Small intestine (tissue), 7 donors: Measurements from ENCODE around the gene DNAAF3. TPM values are rescaled to one million over a fixed set of nuclear protein-coding genes. Genes with fewer than 3 reads are reported as not detected.

ENCODE experiments used
- DNase-seq, 2 donors: peaks; one replicate each; pipeline versions ENCODE4 v3.0.0 to v3.0.0-alpha.2; 2013
- FAIRE-seq: peaks from 2 replicates; lab custom pipeline; 2012; peaks lifted over from hg19 to GRCh38; lab: Jason Lieb, UNC
- H3K27ac ChIP-seq, 3 donors: one replicate each; pipeline ENCODE4 v1.5.1; 2013; ENCODE audit warnings: low read length in 2 of 3, mild to moderate bottlenecking in 2 of 3, control low read depth in 1 of 3, inconsistent platforms in 1 of 3, low read depth in 1 of 3, moderate library complexity in 1 of 3
- H3K27me3 ChIP-seq, 3 donors: one replicate each; pipeline ENCODE4 v1.6.1; 2013; ENCODE audit warnings: low read length in 3 of 3, inconsistent platforms in 1 of 3; ENCODE audit not compliant: control insufficient read depth in 3 of 3, insufficient read depth in 3 of 3
- H3K36me3 ChIP-seq, 3 donors: one replicate each; pipeline ENCODE4 v1.6.1; 2013; ENCODE audit warnings: low read length in 3 of 3, inconsistent platforms in 1 of 3, low read depth in 1 of 3, mild to moderate bottlenecking in 1 of 3, moderate library complexity in 1 of 3; ENCODE audit not compliant: control insufficient read depth in 3 of 3, insufficient read depth in 2 of 3
- H3K4me1 ChIP-seq, 3 donors: one replicate each; pipeline ENCODE4 v1.6.1; 2013; ENCODE audit warnings: low read length in 2 of 3, inconsistent platforms in 1 of 3, low read depth in 1 of 3, mild to moderate bottlenecking in 1 of 3, moderate library complexity in 1 of 3; ENCODE audit not compliant: control insufficient read depth in 3 of 3, insufficient read depth in 2 of 3
- H3K4me3 ChIP-seq, 3 donors: one replicate each; pipeline ENCODE4 v1.5.1; 2013; ENCODE audit warnings: low read length in 3 of 3, control low read depth in 1 of 3, inconsistent platforms in 1 of 3, low read depth in 1 of 3, mild to moderate bottlenecking in 1 of 3, moderate library complexity in 1 of 3
- H3K9me3 ChIP-seq, 2 donors: one replicate each; pipeline ENCODE4 v1.6.1; 2013; ENCODE audit warnings: low read depth in 1 of 2, low read length in 1 of 2; ENCODE audit not compliant: control insufficient read depth in 2 of 2, insufficient read depth in 1 of 2
- WGBS, 3 donors: extraction: QIAGEN DNeasy Blood & Tissue Kit; methylation state at CpG; one replicate each; pipeline ENCODE4 v1.1.7; 2013; 5-methylcytosine and 5-hydroxymethylcytosine counted together
- polyA plus RNA-seq, 4 donors: library from polyadenylated mRNA; stranded (reverse) in 3 of 4; unstranded in 1 of 4; fragments of 200-250 nt in 3 of 4; fragments of 120-200 nt in 1 of 4; gene quantifications; one replicate each; pipeline versions ENCODE4 v1.2.1 to v1.2.3, GENCODE V29; 2013
- donor health status: healthy with polysubstance abuse.
- donor health status: control.
- donor health status: control.
- donor health status: Bipolar disorder and iron deficiency.
- donor health status: healthy.

The DNAAF3 gene
- polyA plus RNA-seq, 4 donors, result 0.62 to 0.64 TPM; not detected in 2

- peaks cover 0 to 83% (median 24%) of the 10 kb centered on the region in 3 donors for H3K36me3 ChIP-seq
- no peak overlapping the region for H3K27ac ChIP-seq
- H3K9me3 ChIP-seq, result no peaks in the 10 kb centered on the region
- H3K4me3 ChIP-seq, result no peak overlapping the region
- 67 to 74% (median 71%) methylated on average over 5 of the region's 5 CpGs for WGBS, 3 donors
- FAIRE-seq (no peak), DNase-seq (no peak)
- H3K27me3 ChIP-seq, result no peaks in the 10 kb centered on the region
- no peaks in the 10 kb centered on the region for H3K4me1 ChIP-seq
These were observed 33.3 kb upstream of the DNAAF3 start for GRCh38 chr19:55199620-55200204.

- DNase-seq (no peak), FAIRE-seq (no peak)
- Histone ChIP-seq H3K4me1 (no peaks in the 10 kb centered on the region), H3K27ac (no peak overlapping the region), H3K9me3 (no peaks in the 10 kb centered on the region), H3K4me3 (no peak overlapping the region), H3K36me3 (peaks cover 0 to 79% (median 23%) of the 10 kb centered on the region in 3 donors), H3K27me3 (no peaks in the 10 kb centered on the region)
- 68 to 77% (median 71%) methylated on average over 5 of the region's 5 CpGs for WGBS, 3 donors
These were observed 32.2 kb upstream of the DNAAF3 start for GRCh38 chr19:55198651-55199050.

GRCh38 chr19:55197528-55197927 lies 31.1 kb upstream of the DNAAF3 start:
- 62 to 80% (median 64%) methylated on average over 4 of the region's 4 CpGs for WGBS, 3 donors
- Histone ChIP-seq H3K27me3 (no peaks in the 10 kb centered on the region), H3K27ac (no peak overlapping the region), H3K36me3 (peaks cover 0 to 78% (median 23%) of the 10 kb centered on the region in 3 donors), H3K4me3 (no peak overlapping the region), H3K4me1 (no peaks in the 10 kb centered on the region), H3K9me3 (no peaks in the 10 kb centered on the region)
- no peak for DNase-seq
- FAIRE-seq, result no peak

GRCh38 chr19:55196803-55197202 lies 30.4 kb upstream of the DNAAF3 start:
- Histone ChIP-seq H3K27me3 (no peaks in the 10 kb centered on the region), H3K9me3 (no peaks in the 10 kb centered on the region), H3K27ac (no peak overlapping the region), H3K36me3 (peaks cover 0 to 73% (median 23%) of the 10 kb centered on the region in 3 donors), H3K4me3 (no peak overlapping the region), H3K4me1 (no peaks in the 10 kb centered on the region)
- 88 to 95% (median 92%) methylated on average over 10 of the region's 10 CpGs for WGBS, 3 donors
- FAIRE-seq (no peak), DNase-seq (no peak)

- peaks cover 0 to 69% (median 16%) of the 10 kb centered on the region in 3 donors for H3K36me3 ChIP-seq
- WGBS, 3 donors, result 82 to 84% (median 84%) methylated on average over 12 of the region's 12 CpGs
- H3K27me3 ChIP-seq, result no peaks in the 10 kb centered on the region
- no peak overlapping the region for H3K4me3 ChIP-seq
- no peak for DNase-seq
- H3K9me3 ChIP-seq, result no peaks in the 10 kb centered on the region
- FAIRE-seq, result no peak
- H3K27ac ChIP-seq, result no peak overlapping the region
- no peaks in the 10 kb centered on the region for H3K4me1 ChIP-seq
These were observed 27.1 kb upstream of the DNAAF3 start for GRCh38 chr19:55193481-55193880.

- Histone ChIP-seq H3K36me3 (peaks cover 0 to 61% (median 4%) of the 10 kb centered on the region in 3 donors), H3K4me3 (no peak overlapping the region), H3K27me3 (no peaks in the 10 kb centered on the region), H3K27ac (no peak overlapping the region), H3K9me3 (no peaks in the 10 kb centered on the region), H3K4me1 (no peaks in the 10 kb centered on the region)
- WGBS, 3 donors, result 74 to 82% (median 78%) methylated on average over 15 of the region's 15 CpGs
- no peak for DNase-seq
- FAIRE-seq, result no peak
These were observed 23.0 kb upstream of the DNAAF3 start for GRCh38 chr19:55189403-55189835.

- 53 to 71% (median 68%) methylated on average over 8 of the region's 8 CpGs for WGBS, 3 donors
- H3K9me3 ChIP-seq, result no peaks in the 10 kb centered on the region
- H3K36me3 ChIP-seq, result peaks cover 0 to 57% (median 0%) of the 10 kb centered on the region in 3 donors
These were observed 22.2 kb upstream of the DNAAF3 start for GRCh38 chr19:55188625-55189024.

GRCh38 chr19:55186080-55186479 lies 19.7 kb upstream of the DNAAF3 start:
- Histone ChIP-seq H3K4me3 (no peak overlapping the region), H3K9me3 (no peaks in the 10 kb centered on the region), H3K4me1 (no peaks in the 10 kb centered on the region), H3K36me3 (peaks cover 0 to 66% (median 3%) of the 10 kb centered on the region in 3 donors), H3K27me3 (no peaks in the 10 kb centered on the region), H3K27ac (no peak overlapping the region)
- DNase-seq (no peak), FAIRE-seq (no peak)
- 81 to 89% (median 82%) methylated on average over 12 of the region's 12 CpGs for WGBS, 3 donors

More at GRCh38 chr19:55188625-55189024, 22.2 kb upstream of the DNAAF3 start:
- FAIRE-seq (no peak), DNase-seq (no peak)
- H3K27me3 ChIP-seq, result no peaks in the 10 kb centered on the region
- no peaks in the 10 kb centered on the region for H3K4me1 ChIP-seq
- H3K4me3 ChIP-seq, result no peak overlapping the region
- peak overlapping the region in 1 of 3 donors; percentile 40 for H3K27ac ChIP-seq
